Epithelial cell of proximal tubule (primary cell): ENCODE results near the gene CENPM. TPM values are rescaled to one million over a fixed set of nuclear protein-coding genes. Genes with fewer than 3 reads are reported as not detected.

Source experiments
- DNase-seq: peaks from one replicate; pipeline ENCODE4 v3.0.0-alpha.2; 2011; ENCODE audit warnings: low read depth
- H3K4me3 ChIP-seq: 2 replicates; pipeline ENCODE4 v1.5.1; 2011; ENCODE audit warnings: low read depth, mild to moderate bottlenecking, low read length
- total RNA-seq: library from RNA; depleted of rRNA; stranded (reverse); fragments of >200 nt; gene quantifications from 2 replicates; pipeline ENCODE4 v1.2.3, GENCODE V29; 2015
- TF ChIP-seq, protein P1 (sequence below): conservative IDR thresholded peaks from 2 replicates; pipeline ENCODE4 v1.5.1; 2012; ENCODE audit warnings: low read depth, mild to moderate bottlenecking, low read length

The CENPM gene
- total RNA-seq, 1 donor from 2014 or later, result 58.2 TPM

DNA sequence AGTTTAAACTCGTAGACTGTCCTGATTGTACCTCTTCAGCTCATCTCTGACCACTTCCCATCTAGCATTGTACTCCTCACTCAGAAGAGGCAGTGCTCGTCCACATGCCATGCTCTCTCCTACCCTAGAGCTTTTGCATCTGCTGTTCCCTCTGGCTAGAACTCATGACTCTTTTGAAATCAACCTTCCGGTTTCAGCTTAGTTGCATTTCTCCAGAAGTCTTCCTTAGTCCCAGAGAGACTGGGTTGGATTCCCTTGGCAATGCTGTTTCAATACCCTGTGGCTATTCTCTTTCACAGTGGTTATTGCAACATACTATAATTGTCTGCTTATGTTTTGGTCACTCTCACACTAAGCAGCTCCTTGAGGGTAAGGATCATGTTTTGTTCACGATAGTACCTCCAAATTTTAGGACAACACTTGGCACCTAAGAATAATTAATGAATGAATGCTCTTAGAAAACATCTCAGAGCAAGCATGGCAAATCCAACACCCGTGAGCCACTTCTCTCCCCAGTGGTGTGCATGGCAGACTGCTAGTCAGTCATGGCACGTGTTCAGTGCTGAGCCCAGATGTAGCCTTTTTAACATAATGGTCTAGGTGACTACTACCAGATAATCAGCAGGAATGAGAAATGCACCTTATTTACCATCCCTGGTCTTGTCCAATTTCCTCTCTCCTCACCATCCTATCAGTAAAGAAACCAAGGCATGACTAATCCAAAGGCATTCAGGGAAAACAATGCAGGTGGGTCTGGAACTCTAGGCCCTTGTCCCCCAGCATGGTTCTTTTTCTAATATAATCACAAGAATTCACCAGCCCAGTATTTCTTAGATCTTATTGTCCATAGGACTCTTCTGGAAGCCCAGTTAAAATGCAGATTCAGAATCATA, 36.8 kb upstream of the CENPM start:
- TF ChIP-seq, protein P1, sequence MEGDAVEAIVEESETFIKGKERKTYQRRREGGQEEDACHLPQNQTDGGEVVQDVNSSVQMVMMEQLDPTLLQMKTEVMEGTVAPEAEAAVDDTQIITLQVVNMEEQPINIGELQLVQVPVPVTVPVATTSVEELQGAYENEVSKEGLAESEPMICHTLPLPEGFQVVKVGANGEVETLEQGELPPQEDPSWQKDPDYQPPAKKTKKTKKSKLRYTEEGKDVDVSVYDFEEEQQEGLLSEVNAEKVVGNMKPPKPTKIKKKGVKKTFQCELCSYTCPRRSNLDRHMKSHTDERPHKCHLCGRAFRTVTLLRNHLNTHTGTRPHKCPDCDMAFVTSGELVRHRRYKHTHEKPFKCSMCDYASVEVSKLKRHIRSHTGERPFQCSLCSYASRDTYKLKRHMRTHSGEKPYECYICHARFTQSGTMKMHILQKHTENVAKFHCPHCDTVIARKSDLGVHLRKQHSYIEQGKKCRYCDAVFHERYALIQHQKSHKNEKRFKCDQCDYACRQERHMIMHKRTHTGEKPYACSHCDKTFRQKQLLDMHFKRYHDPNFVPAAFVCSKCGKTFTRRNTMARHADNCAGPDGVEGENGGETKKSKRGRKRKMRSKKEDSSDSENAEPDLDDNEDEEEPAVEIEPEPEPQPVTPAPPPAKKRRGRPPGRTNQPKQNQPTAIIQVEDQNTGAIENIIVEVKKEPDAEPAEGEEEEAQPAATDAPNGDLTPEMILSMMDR, result no peak
- DNase-seq, result no peak

DNA sequence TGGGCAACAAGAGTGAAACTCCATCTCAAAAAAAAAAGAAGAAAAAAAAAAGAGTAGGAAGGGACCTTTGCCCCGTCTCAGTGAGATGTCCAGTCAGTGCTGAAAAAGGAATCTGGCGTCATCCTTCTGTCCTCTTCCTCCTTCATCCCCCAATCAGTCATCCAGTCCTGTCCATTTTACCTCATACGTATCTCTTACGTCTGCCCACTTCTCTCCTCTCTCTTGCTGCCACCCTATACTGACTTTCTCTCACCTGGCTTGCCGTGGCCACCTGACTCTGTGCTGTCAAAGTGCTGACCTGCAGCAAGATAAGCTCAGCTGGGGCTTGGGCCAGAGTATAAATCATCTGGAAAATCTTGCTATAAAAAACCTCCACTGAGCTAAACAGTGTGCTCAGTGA, 35.9 kb upstream of the CENPM start:
- no peak for DNase-seq
- H3K4me3 ChIP-seq, result no peak overlapping the region
- TF ChIP-seq, protein P1, result no peak

More for the DNA sequence above, 36.8 kb upstream of the CENPM start:
- H3K4me3 ChIP-seq, result no peak overlapping the region

DNA sequence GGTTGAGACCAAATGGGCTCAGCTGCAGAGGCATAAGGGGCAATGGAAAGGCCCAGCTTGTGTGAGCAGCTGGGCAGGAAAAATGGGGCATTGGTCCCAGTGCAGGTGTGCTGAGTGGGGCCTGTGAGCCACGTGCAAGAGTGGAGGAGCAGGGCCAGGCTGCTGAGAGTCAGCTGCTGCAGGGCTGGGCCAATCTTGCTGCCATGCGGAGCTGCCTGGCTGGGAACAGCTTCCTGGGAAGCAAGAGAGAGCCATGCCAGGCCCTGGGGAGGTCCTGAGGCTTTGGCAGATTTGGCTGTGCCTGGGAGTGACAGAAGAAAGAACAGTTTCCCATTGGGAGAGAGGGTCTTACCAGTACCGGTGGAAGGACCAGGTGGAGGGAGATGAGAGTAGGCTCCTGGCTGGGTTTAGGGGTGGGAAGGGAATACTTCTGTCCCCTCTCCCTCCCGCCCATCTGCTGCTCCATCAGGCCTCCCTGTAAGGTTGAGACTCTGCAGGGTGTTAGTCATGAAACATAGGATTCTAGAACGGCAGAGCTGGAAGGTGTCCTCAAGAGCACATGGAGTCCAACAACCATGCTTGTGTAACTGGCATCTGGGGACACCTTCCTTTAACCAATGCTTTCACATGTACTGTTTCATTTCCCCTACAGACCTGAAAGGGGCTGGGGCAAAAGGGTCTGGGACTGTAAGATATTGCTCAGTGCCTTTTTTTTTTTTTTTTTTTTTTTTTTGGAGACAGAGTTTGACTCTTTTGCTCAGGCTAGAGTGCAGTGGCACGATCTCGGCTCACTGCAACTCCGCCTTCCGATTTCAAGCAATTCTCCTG, 32.7 kb upstream of the CENPM start:
- no peak for DNase-seq
- no peak overlapping the region for H3K4me3 ChIP-seq
- TF ChIP-seq, protein P1, result no peak

DNA sequence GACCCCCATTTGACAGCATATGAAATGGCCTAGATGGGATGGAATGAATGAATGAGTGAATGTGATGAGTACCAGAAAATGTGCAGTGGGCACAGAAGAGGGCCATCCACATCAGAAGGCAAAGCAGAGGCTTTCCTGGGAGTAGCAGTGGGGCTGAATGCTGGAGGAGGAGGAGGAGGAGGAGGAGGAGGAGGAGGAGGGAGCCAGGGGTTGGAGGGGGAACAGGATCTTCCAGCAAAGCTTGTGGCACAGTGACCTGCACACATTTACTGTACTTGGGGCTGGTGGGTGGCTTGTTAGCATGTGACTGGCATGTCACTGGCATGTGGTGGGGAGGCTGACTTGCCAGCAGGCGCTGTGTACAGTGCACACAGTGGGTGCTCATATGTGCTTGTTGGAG, 31.8 kb upstream of the CENPM start:
- no peak for DNase-seq
- no peak overlapping the region for H3K4me3 ChIP-seq
- TF ChIP-seq, protein P1, result no peak

DNA sequence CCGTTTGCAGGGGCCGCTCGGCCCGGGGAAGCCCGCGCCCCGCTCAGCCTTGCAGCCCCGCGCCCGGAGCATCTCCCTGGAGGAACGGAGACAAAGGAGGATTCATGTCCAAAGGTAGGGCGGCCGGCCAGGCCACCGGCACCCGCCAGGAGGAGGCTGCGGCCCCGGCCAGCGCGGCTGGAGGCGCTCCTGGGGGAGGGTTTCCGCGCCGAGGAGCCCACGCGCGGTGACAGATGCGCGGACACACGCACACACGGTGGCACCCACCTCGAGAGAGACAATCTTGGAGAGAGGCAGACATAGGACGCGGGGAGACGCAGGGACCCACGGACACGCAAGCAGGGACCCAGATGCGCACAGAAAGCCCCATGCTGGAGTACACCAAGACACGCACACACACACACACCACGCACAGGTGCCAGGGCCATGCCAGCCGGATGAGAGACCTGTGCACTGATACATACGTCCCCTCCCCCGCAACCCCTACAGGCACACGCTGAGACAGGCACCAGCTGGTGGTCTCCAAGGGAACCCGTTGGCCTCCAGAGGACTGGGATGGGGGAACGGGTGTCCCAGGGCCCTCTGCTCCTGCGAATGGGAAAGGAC, 30.1 kb upstream of the CENPM start:
- TF ChIP-seq, protein P1, result no peak
- H3K4me3 ChIP-seq, result peak overlapping the region; percentile 19
- DNase-seq, result no peak

DNA sequence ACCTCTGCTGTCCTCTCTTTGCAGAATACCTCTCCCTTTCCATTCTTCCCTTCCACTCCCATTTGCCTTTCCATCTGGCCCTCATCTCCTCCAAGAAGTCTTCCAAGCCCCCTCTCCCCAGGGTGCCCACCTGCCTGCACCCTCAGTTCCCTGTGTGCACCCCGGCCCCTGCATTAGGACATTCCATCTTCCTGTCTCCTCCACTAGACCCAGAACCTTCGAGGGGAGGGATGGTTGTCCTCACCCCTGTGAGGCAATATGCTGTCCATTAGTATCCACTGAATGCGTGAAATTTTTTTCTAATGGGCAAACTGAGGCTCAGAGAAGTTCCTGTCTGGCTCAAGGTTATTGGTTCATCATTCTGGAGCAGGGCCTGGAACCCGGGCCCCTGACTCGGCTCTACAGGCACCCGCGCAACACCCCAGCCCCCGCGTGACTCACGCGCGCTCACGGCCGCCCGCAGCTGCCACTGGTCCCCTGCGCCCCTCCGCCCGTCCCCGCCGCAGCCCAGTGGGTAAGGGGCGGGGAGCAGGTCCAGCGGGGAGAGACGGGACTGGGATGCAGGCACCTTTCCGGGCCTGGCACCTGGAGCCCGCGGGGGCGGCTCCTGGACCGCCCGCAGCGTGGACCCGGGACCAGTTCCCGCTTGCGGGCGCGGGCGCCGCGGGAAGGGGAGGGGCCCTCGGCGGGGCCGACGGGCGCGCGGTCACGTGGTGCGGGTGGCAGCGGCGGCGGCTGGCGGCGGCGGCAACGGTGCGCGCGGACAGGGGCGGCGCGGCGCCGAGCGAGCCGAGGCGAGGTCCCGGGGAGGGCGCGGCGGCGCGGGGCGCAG, 29.3 kb upstream of the CENPM start:
- TF ChIP-seq, protein P1, result no peak
- H3K4me3 ChIP-seq, result peak overlapping the region; percentile 40
- DNase-seq, result no peak
